Measurements from ENCODE around the gene COL16A1.

The COL16A1 gene

GRCh38 chr1:31650161-31651088 lies 53.4 kb downstream of the COL16A1 start:
- peak overlapping the region; percentile 46 for H3K4me2 ChIP-seq (ENCODE audit: low read length)
- H3K36me3 ChIP-seq (ENCODE audit: control insufficient read depth, insufficient read depth, low read length), result no peaks in the 10 kb centered on the region
- H3K9ac ChIP-seq, result no peak overlapping the region
- H3K79me2 ChIP-seq, result no peaks in the 10 kb centered on the region
- H2AFZ ChIP-seq, result peak overlapping the region; percentile 66
- peaks cover 6% of the 10 kb centered on the region for H3K4me1 ChIP-seq
- peak overlapping the region; percentile 54 for H3K27ac ChIP-seq
- H3K27me3 ChIP-seq (ENCODE audit: control insufficient read depth, insufficient read depth, low read length), result no peaks in the 10 kb centered on the region
- no peak overlapping the region for H3K4me3 ChIP-seq (ENCODE audit: low read depth, low read length)
- H3K9me3 ChIP-seq (ENCODE audit: control insufficient read depth, low read length), result no peaks in the 10 kb centered on the region
- no peak for TF ChIP-seq CTCF (IDR thresholded peaks at IDR 0.05)

- Histone ChIP-seq H3K27ac (peak overlapping the region; percentile 20), H3K4me1 (peaks cover 7% of the 10 kb centered on the region), H3K4me3 (ENCODE audit: low read depth, low read length) (no peak overlapping the region), H3K4me2 (ENCODE audit: low read length) (no peak overlapping the region), H3K9me3 (ENCODE audit: control insufficient read depth, low read length) (no peaks in the 10 kb centered on the region), H3K79me2 (peaks cover 8% of the 10 kb centered on the region), H2AFZ (no peak overlapping the region), H3K27me3 (ENCODE audit: control insufficient read depth, insufficient read depth, low read length) (no peaks in the 10 kb centered on the region), H3K9ac (no peak overlapping the region), H3K36me3 (ENCODE audit: control insufficient read depth, insufficient read depth, low read length) (no peaks in the 10 kb centered on the region)
- no peak for TF ChIP-seq CTCF (IDR thresholded peaks at IDR 0.05)
Observed at GRCh38 chr1:31648641-31649357, 55.0 kb downstream of the COL16A1 start.

GRCh38 chr1:31648190-31648589 lies 55.6 kb downstream of the COL16A1 start:
- Histone ChIP-seq H3K9ac (no peak overlapping the region), H3K36me3 (ENCODE audit: control insufficient read depth, insufficient read depth, low read length) (no peaks in the 10 kb centered on the region), H3K4me3 (ENCODE audit: low read depth, low read length) (no peak overlapping the region), H3K4me1 (peaks cover 13% of the 10 kb centered on the region), H3K9me3 (ENCODE audit: control insufficient read depth, low read length) (no peaks in the 10 kb centered on the region), H3K27me3 (ENCODE audit: control insufficient read depth, insufficient read depth, low read length) (no peaks in the 10 kb centered on the region), H3K79me2 (peaks cover 14% of the 10 kb centered on the region), H2AFZ (no peak overlapping the region), H3K27ac (peak overlapping the region; percentile 20), H3K4me2 (ENCODE audit: low read length) (no peak overlapping the region)
- TF ChIP-seq CTCF (IDR thresholded peaks at IDR 0.05), result no peak

GRCh38 chr1:31647106-31647505 lies 56.7 kb downstream of the COL16A1 start:
- no peak overlapping the region for H3K4me2 ChIP-seq (ENCODE audit: low read length)
- no peak overlapping the region for H3K27ac ChIP-seq
- H2AFZ ChIP-seq, result no peak overlapping the region
- H3K27me3 ChIP-seq (ENCODE audit: control insufficient read depth, insufficient read depth, low read length), result no peaks in the 10 kb centered on the region
- H3K9ac ChIP-seq, result no peak overlapping the region
- H3K4me1 ChIP-seq, result peaks cover 14% of the 10 kb centered on the region
- H3K79me2 ChIP-seq, result peaks cover 20% of the 10 kb centered on the region
- no peak overlapping the region for H3K4me3 ChIP-seq (ENCODE audit: low read depth, low read length)
- no peaks in the 10 kb centered on the region for H3K9me3 ChIP-seq (ENCODE audit: control insufficient read depth, low read length)
- TF ChIP-seq CTCF (IDR thresholded peaks at IDR 0.05), result no peak
- H3K36me3 ChIP-seq (ENCODE audit: control insufficient read depth, insufficient read depth, low read length), result no peaks in the 10 kb centered on the region
